Esophagus muscularis mucosa (tissue), 4 donors: ENCODE results near the gene NFATC3. TPM values are rescaled to one million over a fixed set of nuclear protein-coding genes. Genes with fewer than 3 reads are reported as not detected.
A peak's percentile ranks its signal among the peaks of the same experiment; 100 is the strongest.

Experiments used
- DNase-seq: peaks from one replicate; pipeline ENCODE4 v3.0.0-alpha.2; 2017; ENCODE audit errors: extremely low spot score
- H3K27ac ChIP-seq, 4 donors: fragments of 200-600 bp; sonication (generic); replicated peaks in 1 of 4; 1 replicate in 3 of 4; 2 replicates in 1 of 4; pipeline ENCODE4 v1.5.1; 2016 to 2019; ENCODE audit warnings: mild to moderate bottlenecking in 1 of 4
- H3K27me3 ChIP-seq, 4 donors: fragments of 200-600 bp; sonication (generic); one replicate each; pipeline versions ENCODE4 v1.5.1 to v1.6.0; 2016 to 2019
- H3K36me3 ChIP-seq, 4 donors: fragments of 200-600 bp; sonication (generic); one replicate each; pipeline ENCODE4 v1.5.1; 2016 to 2019
- H3K4me1 ChIP-seq, 4 donors: fragments of 200-600 bp; sonication (generic); one replicate each; pipeline ENCODE4 v1.5.1; 2016 to 2019
- H3K4me3 ChIP-seq, 4 donors: fragments of 200-600 bp; sonication (generic); 1 replicate in 2 of 4; 2 replicates in 2 of 4; pipeline ENCODE4 v1.5.1; 2016 to 2019; ENCODE audit warnings: mild to moderate bottlenecking in 4 of 4, moderate library complexity in 1 of 4
- H3K9me3 ChIP-seq, 4 donors: fragments of 200-600 bp; sonication (generic); 1 replicate in 3 of 4; 2 replicates in 1 of 4; pipeline ENCODE4 v1.5.1; 2016 to 2019
- EP300 ChIP-seq: sonication (generic); formaldehyde crosslinking; IDR thresholded peaks from one replicate; pipeline ENCODE4 v1.6.1; 2017; ENCODE audit warnings: antibody characterized with exemption
- POLR2A ChIP-seq: fragments of 450-650 bp; IDR thresholded peaks from one replicate; pipeline ENCODE4 v1.6.1; 2017; ENCODE audit warnings: antibody characterized with exemption, moderate library complexity, mild to moderate bottlenecking, low read depth
- POLR2AphosphoS5 ChIP-seq, 2 donors: sonication (generic); formaldehyde crosslinking; IDR thresholded peaks; one replicate each; pipeline ENCODE4 v1.6.1; 2017; ENCODE audit warnings: antibody characterized with exemption in 2 of 2
- WGBS: methylation state at CpG from one replicate; pipeline ENCODE4 v1.1.5; 2018; 5-methylcytosine and 5-hydroxymethylcytosine counted together
- intact Hi-C: fragments of 100-400 bp; cut with DNase I; formaldehyde crosslinking; loops from one replicate; pipeline ENCODE4 v1.15.1; 2023
- total RNA-seq, 4 donors: library from RNA; depleted of rRNA; stranded (reverse); fragments of >200 nt; gene quantifications; one replicate each; pipeline versions ENCODE4 v1.1.0 to v1.2.1, GENCODE V29; 2016
- TF ChIP-seq, protein P1 (sequence below), 3 experiments: fragments of 200-600 bp in 2 of 3; fragments of 450-650 bp in 1 of 3; sonication (generic) in 2 of 3; IDR thresholded peaks; one replicate each; pipeline ENCODE4 v1.5.1; 2017 to 2019; ENCODE audit warnings: antibody characterized with exemption in 3 of 3, mild to moderate bottlenecking in 2 of 3, moderate library complexity in 1 of 3

Gene NFATC3
- total RNA-seq, 4 donors from 2014 or later, result 44.6 to 56.8 (median 50.8) TPM

DNA sequence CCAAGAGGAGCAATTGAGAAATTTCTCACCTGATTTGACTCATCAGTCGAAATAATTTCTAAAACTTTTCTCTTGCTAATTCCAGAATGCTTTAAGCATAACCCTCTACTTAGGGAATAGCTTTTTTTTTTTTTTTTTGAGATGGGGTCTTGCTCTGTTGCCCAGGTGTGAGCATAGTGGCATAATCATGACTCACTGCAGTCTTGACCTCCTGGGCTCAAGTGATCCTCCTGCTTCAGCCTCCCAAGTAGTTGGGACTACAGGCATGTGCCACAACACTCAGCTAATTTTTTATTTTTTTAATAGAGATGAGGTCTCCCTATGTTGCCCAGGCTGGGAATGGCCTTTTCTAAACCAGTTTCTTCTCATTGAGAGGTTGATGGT, 13.7 kb upstream of the NFATC3 start:
- Histone ChIP-seq H3K27me3 (no peaks in the 10 kb centered on the region), H3K9me3 (no peaks in the 10 kb centered on the region), H3K4me3 (no peak overlapping the region), H3K27ac (peak overlapping the region in 3 of 4 donors; percentile 32 to 69 (median 42)), H3K4me1 (peaks cover 10 to 30% (median 22%) of the 10 kb centered on the region in 4 donors), H3K36me3 (peaks cover 32 to 86% (median 53%) of the 10 kb centered on the region in 4 donors)
- intact Hi-C loops, result no loop called here
- DNase-seq, result no peak
- no peak for TF ChIP-seq EP300
- TF ChIP-seq, protein P1, sequence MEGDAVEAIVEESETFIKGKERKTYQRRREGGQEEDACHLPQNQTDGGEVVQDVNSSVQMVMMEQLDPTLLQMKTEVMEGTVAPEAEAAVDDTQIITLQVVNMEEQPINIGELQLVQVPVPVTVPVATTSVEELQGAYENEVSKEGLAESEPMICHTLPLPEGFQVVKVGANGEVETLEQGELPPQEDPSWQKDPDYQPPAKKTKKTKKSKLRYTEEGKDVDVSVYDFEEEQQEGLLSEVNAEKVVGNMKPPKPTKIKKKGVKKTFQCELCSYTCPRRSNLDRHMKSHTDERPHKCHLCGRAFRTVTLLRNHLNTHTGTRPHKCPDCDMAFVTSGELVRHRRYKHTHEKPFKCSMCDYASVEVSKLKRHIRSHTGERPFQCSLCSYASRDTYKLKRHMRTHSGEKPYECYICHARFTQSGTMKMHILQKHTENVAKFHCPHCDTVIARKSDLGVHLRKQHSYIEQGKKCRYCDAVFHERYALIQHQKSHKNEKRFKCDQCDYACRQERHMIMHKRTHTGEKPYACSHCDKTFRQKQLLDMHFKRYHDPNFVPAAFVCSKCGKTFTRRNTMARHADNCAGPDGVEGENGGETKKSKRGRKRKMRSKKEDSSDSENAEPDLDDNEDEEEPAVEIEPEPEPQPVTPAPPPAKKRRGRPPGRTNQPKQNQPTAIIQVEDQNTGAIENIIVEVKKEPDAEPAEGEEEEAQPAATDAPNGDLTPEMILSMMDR (IDR thresholded peaks at IDR 0.05), result no peak
- TF ChIP-seq POLR2AphosphoS5 (IDR thresholded peaks at IDR 0.05), result no peak
- TF ChIP-seq POLR2A, result no peak
- WGBS, result 86% methylated on average over 1 of the region's 1 CpG

DNA sequence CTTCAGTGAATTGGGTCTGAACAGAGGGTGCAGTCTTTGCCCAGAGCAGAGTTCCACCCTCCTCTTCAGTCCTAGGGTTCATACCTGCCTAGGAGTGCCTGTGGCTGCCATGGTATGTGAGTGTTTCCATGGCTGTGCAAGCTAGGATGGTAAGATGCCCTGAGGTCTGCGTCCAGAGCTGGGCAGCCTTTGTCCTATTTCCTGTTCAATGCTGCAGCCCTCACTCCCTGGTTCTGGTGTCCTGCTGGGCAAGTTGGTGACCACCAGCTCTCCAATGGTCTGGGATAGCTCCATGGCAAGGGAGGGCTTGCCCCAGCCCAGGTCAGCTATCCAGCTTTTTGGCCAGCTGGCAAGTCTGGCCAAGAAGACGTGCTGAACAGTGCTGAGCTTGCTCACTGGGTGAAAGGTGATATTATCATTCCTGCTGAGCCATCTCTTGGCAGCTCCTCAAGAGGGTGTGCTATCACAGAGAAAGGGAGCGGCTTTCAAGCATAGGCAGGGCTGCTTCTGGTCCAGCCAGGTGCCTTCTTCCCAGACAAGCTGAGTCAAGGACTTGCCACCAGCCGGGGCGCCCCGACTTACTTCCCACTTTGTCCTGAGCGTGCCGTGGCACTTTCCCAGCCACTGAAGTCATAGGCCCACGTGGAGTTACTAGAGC, 13.0 kb upstream of the NFATC3 start:
- Histone ChIP-seq H3K27me3 (no peaks in the 10 kb centered on the region), H3K4me1 (peaks cover 10 to 30% (median 22%) of the 10 kb centered on the region in 4 donors), H3K27ac (peak overlapping the region in 3 of 4 donors; percentile 32 to 69 (median 42)), H3K4me3 (no peak overlapping the region), H3K36me3 (peaks cover 38 to 91% (median 57%) of the 10 kb centered on the region in 4 donors), H3K9me3 (no peaks in the 10 kb centered on the region)
- WGBS, result 68% methylated on average over 6 of the region's 9 CpGs
- TF ChIP-seq, protein P1 (IDR thresholded peaks at IDR 0.05), result no peak
- peak in 1 of 2 donors; percentile 37 for TF ChIP-seq POLR2AphosphoS5 (IDR thresholded peaks at IDR 0.05)
- intact Hi-C loops, result no loop called here
- DNase-seq, result peak; percentile 78

DNA sequence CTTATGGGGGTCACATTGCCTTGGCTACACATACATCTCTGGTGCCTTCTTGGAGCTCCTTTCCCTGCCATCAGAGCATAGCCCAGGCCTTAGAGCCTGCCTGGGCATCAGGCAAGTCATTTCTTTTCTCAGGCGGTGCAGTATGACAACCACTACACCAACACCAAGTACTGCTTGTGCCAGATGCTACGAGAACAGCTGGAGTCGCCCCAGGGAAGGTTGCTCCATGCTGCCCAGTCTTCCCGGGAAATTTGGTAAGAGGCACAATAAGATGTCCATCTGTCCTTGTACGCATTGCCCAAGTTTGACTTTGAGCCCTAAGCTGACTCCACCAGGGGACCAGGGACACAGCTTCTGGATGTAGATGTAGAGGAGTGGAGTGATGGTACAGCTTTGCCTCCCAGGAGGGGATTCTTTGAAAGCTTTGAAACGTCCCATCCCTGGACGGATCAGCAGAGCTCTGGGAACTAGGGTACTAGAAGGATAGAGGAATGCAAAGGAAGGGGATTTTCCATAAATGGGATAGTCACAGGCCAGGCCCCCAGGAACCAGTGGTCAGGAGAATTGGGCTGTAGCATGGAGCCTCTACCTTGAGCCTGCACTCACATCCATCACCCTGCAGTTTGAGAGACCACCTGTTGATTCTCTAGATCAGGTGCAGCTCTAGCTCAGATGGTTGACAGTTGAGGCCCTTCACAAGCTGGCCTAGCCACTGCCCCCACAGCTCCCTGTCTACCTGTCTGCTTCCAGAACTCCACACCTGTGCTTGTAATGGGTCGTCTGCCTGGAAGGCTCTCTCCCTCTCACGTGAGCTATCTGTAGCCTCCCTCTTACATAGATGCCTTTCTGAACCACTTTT, 11.0 kb upstream of the NFATC3 start:
- peak; percentile 66 for DNase-seq
- 86% methylated on average over 9 of the region's 9 CpGs for WGBS
- no peaks in the 10 kb centered on the region for H3K9me3 ChIP-seq
- TF ChIP-seq EP300, result no peak
- no peak for TF ChIP-seq POLR2A
- TF ChIP-seq, protein P1 (IDR thresholded peaks at IDR 0.05), result no peak
- TF ChIP-seq POLR2AphosphoS5 (IDR thresholded peaks at IDR 0.05), result no peak
- H3K36me3 ChIP-seq, result peaks cover 46 to 97% (median 69%) of the 10 kb centered on the region in 4 donors
- intact Hi-C loops, result no loop called here
- no peak overlapping the region for H3K27ac ChIP-seq
- no peak overlapping the region for H3K4me3 ChIP-seq
- peaks cover 20 to 35% (median 26%) of the 10 kb centered on the region in 4 donors for H3K4me1 ChIP-seq
- no peaks in the 10 kb centered on the region for H3K27me3 ChIP-seq

DNA sequence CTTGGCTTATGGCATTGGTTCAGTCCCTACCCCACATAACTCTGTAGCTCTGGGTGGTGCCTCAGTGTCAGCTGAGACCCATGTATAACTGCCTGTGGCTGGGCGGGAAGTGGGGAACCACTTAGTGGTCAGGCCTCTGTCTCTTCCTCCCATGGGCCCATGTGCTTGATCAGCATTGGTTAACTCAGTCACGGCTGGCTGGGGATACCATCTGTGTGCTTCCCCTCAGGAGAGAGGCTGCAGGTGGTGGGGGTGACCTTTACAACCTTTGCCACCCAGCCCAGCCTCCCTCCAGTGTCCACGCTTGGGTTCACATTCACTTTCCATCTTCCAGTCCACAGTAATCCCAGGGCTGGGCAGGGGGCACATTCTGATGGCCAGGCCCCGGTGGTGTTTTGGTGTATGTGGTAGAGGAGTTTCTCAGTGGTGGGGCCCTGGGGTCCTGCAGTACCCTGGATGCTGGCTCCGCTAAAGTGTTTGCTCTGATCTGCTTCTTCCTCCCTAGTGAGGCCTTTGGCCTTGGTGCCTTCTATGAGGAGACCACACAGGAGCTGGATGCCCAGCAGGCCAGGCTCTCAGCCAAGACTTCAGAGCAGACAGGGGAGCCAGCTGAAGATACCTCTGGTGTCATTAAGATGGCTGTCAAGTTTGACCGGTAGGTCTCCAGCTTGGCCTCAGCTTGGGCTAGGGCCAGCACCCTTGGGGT, 10.2 kb upstream of the NFATC3 start:
- DNase-seq, result peak; percentile 89
- Histone ChIP-seq H3K27ac (no peak overlapping the region), H3K27me3 (no peaks in the 10 kb centered on the region), H3K9me3 (no peaks in the 10 kb centered on the region), H3K4me1 (peaks cover 22 to 34% (median 31%) of the 10 kb centered on the region in 4 donors), H3K36me3 (peaks cover 46 to 93% (median 67%) of the 10 kb centered on the region in 4 donors), H3K4me3 (no peak overlapping the region)
- no peak for TF ChIP-seq POLR2A
- TF ChIP-seq EP300, result no peak
- no peak for TF ChIP-seq POLR2AphosphoS5 (IDR thresholded peaks at IDR 0.05)
- TF ChIP-seq, protein P1 (IDR thresholded peaks at IDR 0.05), result no peak
- intact Hi-C loops, result no loop called here
- WGBS, result 94% methylated on average over 2 of the region's 6 CpGs
